B cell (primary cell): ENCODE data around the gene PAM. TPM values are rescaled to one million over a fixed set of nuclear protein-coding genes. Genes with fewer than 3 reads are reported as not detected.

Experiments
- ATAC-seq: fragments of 200-7000 bp; cut with Tn5 transposase; one replicate; pipeline ENCODE4 v1.10.0; 2021; ENCODE audit warnings: low read depth, mild to moderate bottlenecking, moderate number of reproducible peaks, moderate library complexity
- CTCF ChIA-PET: fragments of 350-600 bp; sonication (Branson Sonifier 250); formaldehyde crosslinking; loops from one replicate; lab custom pipeline; 2021; ENCODE audit warnings: antibody characterized with exemption, inconsistent platforms; lab: Charles Lee
- POLR2A ChIA-PET: fragments of 350-600 bp; sonication (Branson Sonifier 250); formaldehyde crosslinking; loops from one replicate; lab custom pipeline; 2021; ENCODE audit warnings: antibody characterized with exemption; lab: Charles Lee
- DNase-seq: peaks from one replicate; pipeline ENCODE4 v3.0.0; 2013
- H2AFZ ChIP-seq: 2 replicates; pipeline ENCODE4 v1.6.1; 2012; ENCODE audit warnings: mild to moderate bottlenecking, low read depth, low read length; ENCODE audit not compliant: insufficient read depth, poor library complexity, severe bottlenecking
- H3K27ac ChIP-seq, 2 donors: 1 replicate in 1 of 2; 2 replicates in 1 of 2; pipeline ENCODE4 v1.5.1; 2012 to 2013; ENCODE audit warnings: low read length in 2 of 2, mild to moderate bottlenecking in 2 of 2, moderate library complexity in 1 of 2
- H3K27me3 ChIP-seq, 4 experiments: fragments of 200-600 bp in 1 of 4; sonication (generic) in 1 of 4; replicated peaks in 1 of 4; 1 replicate in 2 of 4; 2 replicates in 2 of 4; pipeline versions ENCODE4 v1.6.1 to v1.7.0; 2013 to 2016; ENCODE audit warnings: low read length in 3 of 4, mild to moderate bottlenecking in 2 of 4, mixed read lengths in 1 of 4, moderate library complexity in 1 of 4; ENCODE audit not compliant: insufficient read depth in 4 of 4, control insufficient read depth in 3 of 4; ENCODE audit errors: control extremely low read depth in 1 of 4
- H3K36me3 ChIP-seq, 2 experiments: replicated peaks in 1 of 2; 1 replicate in 1 of 2; 2 replicates in 1 of 2; pipeline versions ENCODE4 v1.6.1 to v1.7.1; 2013; ENCODE audit warnings: low read length in 1 of 2; ENCODE audit not compliant: insufficient read depth in 2 of 2, control insufficient read depth in 1 of 2; ENCODE audit errors: control extremely low read depth in 1 of 2, extremely low read depth in 1 of 2
- H3K4me1 ChIP-seq, 2 donors: fragments of 200-600 bp in 1 of 2; sonication (generic) in 1 of 2; 1 replicate in 1 of 2; 2 replicates in 1 of 2; pipeline versions ENCODE4 v1.5.1 to v1.6.1; 2013 to 2017; ENCODE audit warnings: low read length in 2 of 2; ENCODE audit not compliant: control insufficient read depth in 2 of 2, insufficient read depth in 2 of 2
- H3K4me2 ChIP-seq: replicated peaks from 2 replicates; pipeline ENCODE3; 2012; ENCODE audit warnings: mild to moderate bottlenecking, low read depth, low read length; ENCODE audit not compliant: poor library complexity, severe bottlenecking
- H3K4me3 ChIP-seq, 5 experiments: fragments of 200-600 bp in 1 of 5; sonication (generic) in 1 of 5; 1 replicate in 3 of 5; 2 replicates in 2 of 5; pipeline versions ENCODE4 v1.5.1 to v1.7.0; 2011 to 2016; ENCODE audit warnings: low read length in 4 of 5, mild to moderate bottlenecking in 4 of 5, low read depth in 2 of 5, control low read depth in 1 of 5, moderate library complexity in 1 of 5; ENCODE audit not compliant: insufficient read depth in 1 of 5; ENCODE audit errors: control extremely low read depth in 1 of 5, extremely low read depth in 1 of 5
- H3K79me2 ChIP-seq: fragments of 200-600 bp; sonication (generic); one replicate; pipeline ENCODE4 v1.6.0; 2016; ENCODE audit warnings: low read length; ENCODE audit not compliant: control insufficient read depth, insufficient read depth
- H3K9ac ChIP-seq: fragments of 200-600 bp; sonication (generic); 2 replicates; pipeline ENCODE4 v1.6.1; 2017; ENCODE audit warnings: mild to moderate bottlenecking, low read length, moderate library complexity
- H3K9me3 ChIP-seq, 3 donors: one replicate each; pipeline versions ENCODE4 v1.6.1 to v1.7.1; 2013; ENCODE audit warnings: low read length in 2 of 3; ENCODE audit not compliant: control insufficient read depth in 2 of 3, insufficient read depth in 1 of 3; ENCODE audit errors: control extremely low read depth in 1 of 3
- H4K20me1 ChIP-seq: 2 replicates; pipeline ENCODE4 v1.6.0; 2012; ENCODE audit warnings: mild to moderate bottlenecking, low read length; ENCODE audit not compliant: insufficient read depth, control insufficient read depth, poor library complexity, severe bottlenecking
- H3K27ac Mint-ChIP-seq: one replicate; pipeline ENCODE4 v1.8.0; 2021; ENCODE audit warnings: mixed read lengths
- H3K27me3 Mint-ChIP-seq: one replicate; pipeline ENCODE4 v1.8.0; 2021; ENCODE audit warnings: mixed read lengths
- H3K4me1 Mint-ChIP-seq: one replicate; pipeline ENCODE4 v1.8.0; 2021; ENCODE audit warnings: mixed read lengths
- H3K4me3 Mint-ChIP-seq: one replicate; pipeline ENCODE4 v1.8.0; 2021; ENCODE audit warnings: mixed read lengths
- H3K9me3 Mint-ChIP-seq: one replicate; pipeline ENCODE4 v1.8.0; 2022; ENCODE audit warnings: mixed read lengths; ENCODE audit not compliant: insufficient read depth
- EZH2 ChIP-seq: IDR thresholded peaks from 2 replicates; pipeline ENCODE4 v1.6.1; 2012; ENCODE audit warnings: borderline replicate concordance, low read depth, mild to moderate bottlenecking, moderate library complexity, low read length; ENCODE audit not compliant: insufficient read depth, poor library complexity, severe bottlenecking
- WGBS: methylation state at CpG from one replicate; pipeline ENCODE4 v1.1.5; 2013; ENCODE audit warnings: missing lambda C conversion rate; ENCODE audit not compliant: insufficient coverage; 5-methylcytosine and 5-hydroxymethylcytosine counted together
- intact Hi-C: fragments of 100-400 bp; cut with micrococcal nuclease; formaldehyde crosslinking; loops from one replicate; pipeline ENCODE4 v1.10.0; 2022
- polyA plus RNA-seq: library from polyadenylated mRNA; depleted of rRNA; stranded (reverse); fragments of >200 nt; gene quantifications from 2 replicates; pipeline ENCODE4 v1.2.3, GENCODE V29; 2012
- total RNA-seq, 2 donors: library from RNA; stranded (reverse); fragments of 120-200 nt in 1 of 2; gene quantifications; 1 replicate in 1 of 2; 2 replicates in 1 of 2; pipeline versions ENCODE4 v1.2.3 to v1.2.4, GENCODE V29; 2013 to 2022
- TF ChIP-seq, protein P1 (sequence below): fragments of 200-600 bp; IDR thresholded peaks from one replicate; pipeline ENCODE4 v1.8.0; 2022; ENCODE audit warnings: antibody characterized with exemption, mild to moderate bottlenecking

The PAM gene
- total and polyA plus RNA-seq, 2 donors (not counting 1 experiment from before 2014, with no cell fraction given): 1.00 to 34.8 TPM

DNA sequence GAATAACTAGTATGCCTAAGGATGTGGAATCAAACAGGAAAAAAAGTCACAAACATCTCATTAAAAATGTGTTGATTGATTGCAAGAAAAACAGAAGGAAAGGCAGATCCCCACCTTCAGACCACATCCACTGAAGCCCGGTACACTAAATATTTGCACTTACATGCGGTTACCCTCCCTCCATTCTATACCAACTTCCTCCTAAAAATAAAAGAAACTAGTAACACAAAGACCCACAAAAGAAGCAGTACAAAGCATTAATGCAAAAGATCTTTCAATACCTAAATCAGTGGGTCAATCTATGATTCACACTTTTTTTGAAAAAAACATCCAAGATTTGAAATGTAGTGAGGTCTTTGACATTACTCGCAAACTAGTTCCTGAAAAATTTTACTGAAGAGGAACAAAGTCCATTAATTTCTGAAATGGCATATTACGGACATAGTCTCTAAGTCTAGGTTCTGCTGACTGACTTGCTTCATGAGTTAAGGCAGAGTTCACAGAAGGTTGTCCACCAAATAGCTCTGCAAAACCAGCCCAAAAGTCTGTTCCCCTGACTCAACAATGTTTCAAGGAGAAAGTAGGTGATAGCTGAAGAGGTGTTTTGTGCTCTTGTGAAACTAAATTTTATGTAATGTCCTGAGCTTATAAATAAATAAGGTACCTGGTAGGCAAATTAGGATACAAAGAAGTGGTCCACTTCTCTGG lies 100.7 kb downstream of the PAM start:
- WGBS: 15% methylated on average over 3 of the region's 4 CpGs
- Histone ChIP-seq H3K27me3 (no peaks in the 10 kb centered on the region), H3K79me2 (no peaks in the 10 kb centered on the region), H3K4me1 (no peaks in the 10 kb centered on the region), H3K27ac (no peak overlapping the region), H2AFZ (no peak overlapping the region), H3K36me3 (no peaks in the 10 kb centered on the region), H3K9ac (no peak overlapping the region), H3K4me3 (no peak overlapping the region), H3K4me2 (no peak overlapping the region), H4K20me1 (no peaks in the 10 kb centered on the region), H3K9me3 (no peaks in the 10 kb centered on the region)
- ChIA-PET POLR2A (no interaction called here), CTCF (no interaction called here)
- Mint-ChIP-seq H3K4me3 (no peak overlapping the region), H3K27me3 (peaks cover 3% of the 10 kb centered on the region), H3K4me1 (peaks cover 1% of the 10 kb centered on the region), H3K27ac (no peak overlapping the region), H3K9me3 (no peaks in the 10 kb centered on the region)
- ATAC-seq: no peak
- no peak for TF ChIP-seq EZH2
- TF ChIP-seq, protein P1, sequence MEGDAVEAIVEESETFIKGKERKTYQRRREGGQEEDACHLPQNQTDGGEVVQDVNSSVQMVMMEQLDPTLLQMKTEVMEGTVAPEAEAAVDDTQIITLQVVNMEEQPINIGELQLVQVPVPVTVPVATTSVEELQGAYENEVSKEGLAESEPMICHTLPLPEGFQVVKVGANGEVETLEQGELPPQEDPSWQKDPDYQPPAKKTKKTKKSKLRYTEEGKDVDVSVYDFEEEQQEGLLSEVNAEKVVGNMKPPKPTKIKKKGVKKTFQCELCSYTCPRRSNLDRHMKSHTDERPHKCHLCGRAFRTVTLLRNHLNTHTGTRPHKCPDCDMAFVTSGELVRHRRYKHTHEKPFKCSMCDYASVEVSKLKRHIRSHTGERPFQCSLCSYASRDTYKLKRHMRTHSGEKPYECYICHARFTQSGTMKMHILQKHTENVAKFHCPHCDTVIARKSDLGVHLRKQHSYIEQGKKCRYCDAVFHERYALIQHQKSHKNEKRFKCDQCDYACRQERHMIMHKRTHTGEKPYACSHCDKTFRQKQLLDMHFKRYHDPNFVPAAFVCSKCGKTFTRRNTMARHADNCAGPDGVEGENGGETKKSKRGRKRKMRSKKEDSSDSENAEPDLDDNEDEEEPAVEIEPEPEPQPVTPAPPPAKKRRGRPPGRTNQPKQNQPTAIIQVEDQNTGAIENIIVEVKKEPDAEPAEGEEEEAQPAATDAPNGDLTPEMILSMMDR: no peak
- intact Hi-C loops: no loop called here
- no peak for DNase-seq

DNA sequence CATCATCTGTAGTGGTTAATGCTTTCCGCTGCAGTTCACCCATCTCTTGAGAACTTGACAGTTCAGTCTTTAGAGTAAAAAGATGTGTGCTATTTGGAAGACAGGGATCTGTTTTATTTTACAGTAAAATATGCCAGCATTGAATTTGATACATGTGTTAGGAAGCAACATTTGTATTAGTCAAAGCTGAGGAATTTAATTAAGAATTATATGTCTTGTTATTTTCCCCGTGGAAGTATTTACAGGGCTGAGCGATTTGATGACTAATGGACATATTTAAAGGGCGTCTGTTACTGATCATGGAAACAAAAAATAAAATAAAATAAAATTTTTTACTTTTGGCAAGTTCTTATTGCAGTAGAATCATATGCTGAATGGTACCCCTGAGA lies 101.3 kb downstream of the PAM start:
- POLR2A ChIA-PET: no interaction called here
- Histone ChIP-seq H4K20me1 (no peaks in the 10 kb centered on the region), H2AFZ (no peak overlapping the region), H3K4me2 (no peak overlapping the region), H3K27ac (no peak overlapping the region), H3K27me3 (no peaks in the 10 kb centered on the region), H3K4me1 (no peaks in the 10 kb centered on the region), H3K36me3 (no peaks in the 10 kb centered on the region), H3K9me3 (no peaks in the 10 kb centered on the region), H3K79me2 (no peaks in the 10 kb centered on the region), H3K9ac (no peak overlapping the region), H3K4me3 (no peak overlapping the region)
- Mint-ChIP-seq H3K27me3 (peaks cover 3% of the 10 kb centered on the region), H3K4me1 (peaks cover 1% of the 10 kb centered on the region), H3K9me3 (no peaks in the 10 kb centered on the region), H3K4me3 (no peak overlapping the region), H3K27ac (no peak overlapping the region)
- ATAC-seq (no peak), DNase-seq (no peak)
- no peak for TF ChIP-seq EZH2
- TF ChIP-seq, protein P1: no peak
- CTCF ChIA-PET: no interaction called here
- WGBS: 100% methylated on average over 1 of the region's 4 CpGs
- intact Hi-C loops: no loop called here
